ENCODE measurements around the gene DGCR8. TPM values are rescaled to one million over a fixed set of nuclear protein-coding genes. Genes with fewer than 3 reads are reported as not detected.

Gene DGCR8
- total and polyA plus RNA-seq, 2 of the 4 experiments (the other 2 are of a cell fraction): 16.7 to 25.3 TPM

DNA sequence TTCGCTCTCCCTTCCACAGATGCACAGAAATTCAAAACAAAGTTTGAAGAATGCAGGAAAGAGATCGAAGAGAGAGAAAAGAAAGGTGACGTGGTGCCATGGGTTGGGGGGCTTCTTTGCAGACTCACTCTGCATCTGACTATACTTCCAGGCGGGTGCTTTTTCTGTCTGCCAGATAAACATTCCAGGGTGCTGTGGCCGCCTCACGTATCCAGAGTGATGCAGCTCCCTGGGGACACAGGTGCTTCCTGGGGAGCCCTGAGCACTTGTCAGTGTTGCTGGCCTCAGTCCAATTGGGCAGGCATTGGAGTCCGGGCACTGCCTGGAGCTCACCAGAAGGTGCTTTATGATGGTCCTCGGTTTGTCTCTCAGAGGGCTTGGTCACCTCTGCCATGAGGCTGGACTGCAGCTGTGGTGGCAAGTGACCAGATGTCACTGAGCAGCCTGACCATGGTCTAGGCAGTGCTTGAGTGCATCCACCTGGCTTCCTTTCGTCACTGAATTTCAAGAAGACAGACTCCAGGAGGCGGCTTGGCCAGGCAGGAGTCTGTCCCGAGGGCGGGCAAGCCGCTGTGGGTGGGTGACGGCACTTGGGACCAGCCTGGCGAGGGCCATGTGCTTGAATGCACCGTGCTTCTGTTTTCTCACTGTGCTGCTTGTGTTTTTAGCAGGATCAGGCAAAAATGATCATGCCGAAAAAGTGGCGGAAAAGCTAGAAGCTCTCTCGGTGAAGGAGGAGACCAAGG is 46.4 kb downstream of the DGCR8 start:
- Histone ChIP-seq H3K36me3 (ENCODE audit: control insufficient read depth, insufficient read depth, low read length) (peaks cover 49% of the 10 kb centered on the region), H3K9me3 (ENCODE audit: control insufficient read depth, insufficient read depth, low read length) (no peaks in the 10 kb centered on the region), H3K4me2 (ENCODE audit: low read depth, low read length) (no peak overlapping the region), H3K4ac (ENCODE audit: low read depth, low read length) (no peak overlapping the region), H2BK5ac (ENCODE audit: low read depth, low read length, poor library complexity, severe bottlenecking) (no peak overlapping the region), H3K9ac (ENCODE audit: low read depth, low read length) (no peak overlapping the region), H2AK5ac (ENCODE audit: low read depth, low read length) (no peak overlapping the region), H3K18ac (ENCODE audit: low read depth, low read length) (no peak overlapping the region), H2BK15ac (ENCODE audit: low read depth, low read length) (no peak overlapping the region), H4K5ac (ENCODE audit: low read depth, low read length) (no peak overlapping the region), H3K79me1 (ENCODE audit: low read depth in 1 of 2, low read length in 2 of 2) (peaks cover 7 to 27% of the 10 kb centered on the region in 2 experiments), H3K27ac (ENCODE audit: insufficient read depth, low read length) (no peak overlapping the region), H2BK120ac (ENCODE audit: low read depth, low read length) (no peak overlapping the region), H3K4me1 (ENCODE audit: control insufficient read depth, insufficient read depth, low read length) (peaks cover 4% of the 10 kb centered on the region; the same call in 1 of the 2 replicates), H3K23ac (ENCODE audit: low read depth, low read length) (no peak overlapping the region), H3K4me3 (ENCODE audit: insufficient read depth, low read depth, low read length) (no peak overlapping the region), H4K20me1 (ENCODE audit: insufficient read depth, low read length) (peaks cover 39% of the 10 kb centered on the region), H2BK20ac (ENCODE audit: low read depth, low read length) (no peak overlapping the region), H2AK9ac (replicated peaks; ENCODE audit: low read depth, low read length, poor library complexity) (no peak overlapping the region), H3K14ac (replicated peaks; ENCODE audit: low read depth, low read length) (no peak overlapping the region), H3K56ac (ENCODE audit: extremely low read depth, insufficient read depth, low read length) (no peak overlapping the region), H2AFZ (replicated peaks; ENCODE audit: low read length, poor library complexity) (no peak overlapping the region), H4K8ac (ENCODE audit: low read depth in 2 of 2, low read length in 2 of 2) (no peak overlapping the region), H4K91ac (ENCODE audit: insufficient read depth, low read depth, low read length) (no peak overlapping the region), H3K27me3 (ENCODE audit: control insufficient read depth, insufficient read depth, low read length) (no peaks in the 10 kb centered on the region), H3K9me1 (ENCODE audit: insufficient read depth, low read length) (peaks cover 6% of the 10 kb centered on the region; the same call in 1 of the 2 replicates)
- in situ Hi-C loops (cut with MboI; ENCODE audit: low sequenced_read_pairs) (no loop called here), dilution Hi-C loops (cut with HindIII; ENCODE audit: low sequenced_read_pairs, unreplicated experiment) (no loop called here), intact Hi-C loops (cut with micrococcal nuclease) (no loop called here)
- no TSS peak for BruUV-seq (replicated peaks)
- POLR2A ChIA-PET (ENCODE audit: unreplicated experiment): interaction anchor here (0.6 kb wide), 1 partner anchor 104 kb away, joined by 4 read pairs; no protein-coding TSS in a partner anchor
- DNase-seq (no peak), ATAC-seq (ENCODE audit: low read depth) (no peak)
- WGBS, 2 experiments (ENCODE audit: extremely low coverage in 2 of 2, insufficient read length in 1 of 2): 85% methylated on average over 9 of the region's 19 CpGs; no CpG with 5 or more reads in 1 of the 2 experiments
- CTCF ChIA-PET: no interaction called here
- TF ChIP-seq NFE2L2 (IDR thresholded peaks at IDR 0.05; ENCODE audit: low read depth, low read length): no peak
- no peak for TF ChIP-seq POLR2A (IDR thresholded peaks at IDR 0.05; ENCODE audit: low read depth, low read length)
- TF ChIP-seq, protein P1, sequence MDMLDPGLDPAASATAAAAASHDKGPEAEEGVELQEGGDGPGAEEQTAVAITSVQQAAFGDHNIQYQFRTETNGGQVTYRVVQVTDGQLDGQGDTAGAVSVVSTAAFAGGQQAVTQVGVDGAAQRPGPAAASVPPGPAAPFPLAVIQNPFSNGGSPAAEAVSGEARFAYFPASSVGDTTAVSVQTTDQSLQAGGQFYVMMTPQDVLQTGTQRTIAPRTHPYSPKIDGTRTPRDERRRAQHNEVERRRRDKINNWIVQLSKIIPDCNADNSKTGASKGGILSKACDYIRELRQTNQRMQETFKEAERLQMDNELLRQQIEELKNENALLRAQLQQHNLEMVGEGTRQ (IDR thresholded peaks at IDR 0.05; ENCODE audit: low read depth, low read length): no peak
- TF ChIP-seq, protein P2, sequence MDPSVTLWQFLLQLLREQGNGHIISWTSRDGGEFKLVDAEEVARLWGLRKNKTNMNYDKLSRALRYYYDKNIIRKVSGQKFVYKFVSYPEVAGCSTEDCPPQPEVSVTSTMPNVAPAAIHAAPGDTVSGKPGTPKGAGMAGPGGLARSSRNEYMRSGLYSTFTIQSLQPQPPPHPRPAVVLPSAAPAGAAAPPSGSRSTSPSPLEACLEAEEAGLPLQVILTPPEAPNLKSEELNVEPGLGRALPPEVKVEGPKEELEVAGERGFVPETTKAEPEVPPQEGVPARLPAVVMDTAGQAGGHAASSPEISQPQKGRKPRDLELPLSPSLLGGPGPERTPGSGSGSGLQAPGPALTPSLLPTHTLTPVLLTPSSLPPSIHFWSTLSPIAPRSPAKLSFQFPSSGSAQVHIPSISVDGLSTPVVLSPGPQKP (IDR thresholded peaks at IDR 0.05; ENCODE audit: borderline replicate concordance, low read depth, low read length): no peak
- no peak for TF ChIP-seq CEBPB (IDR thresholded peaks at IDR 0.05; ENCODE audit: low read depth, low read length)
- TF ChIP-seq RFX5 (IDR thresholded peaks at IDR 0.05; ENCODE audit: low read depth, low read length): no peak
- TF ChIP-seq RCOR1 (IDR thresholded peaks at IDR 0.05; ENCODE audit: insufficient replicate concordance, low read length): no peak
- TF ChIP-seq RAD21 (IDR thresholded peaks at IDR 0.05; ENCODE audit: low read length): no peak
